ENCODE results near the gene AMOTL2.

AMOTL2 gene

DNA sequence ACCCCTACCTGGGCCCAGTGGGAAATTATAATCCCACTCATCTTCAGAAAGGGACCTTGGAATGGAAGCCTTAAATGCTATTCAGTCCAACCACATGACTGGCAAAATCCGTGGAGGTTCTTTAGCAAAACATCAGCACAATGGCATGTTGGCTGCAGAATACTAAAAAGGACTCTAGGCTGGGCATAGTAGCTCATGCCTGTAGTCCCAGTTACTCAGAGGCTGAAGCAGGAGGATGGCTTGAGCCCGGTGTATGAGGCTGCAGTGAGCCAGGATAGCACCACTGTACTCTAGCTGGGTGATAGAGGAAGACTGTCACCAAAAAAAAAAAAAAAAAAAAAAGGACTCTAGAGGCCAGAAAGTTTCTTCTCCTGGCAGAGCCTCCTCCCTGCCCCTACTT, 63.0 kb downstream of the AMOTL2 start:
- Histone ChIP-seq H3K27me3 (ENCODE audit: control insufficient read depth in 1 of 2, insufficient read depth in 2 of 2, low read length in 2 of 2) (peaks cover 7 to 16% of the 10 kb centered on the region in 2 donors), H3K4me3 (ENCODE audit: low read depth in 1 of 2, low read length in 2 of 2) (no peak overlapping the region), H3K9ac (ENCODE audit: low read depth in 1 of 2, low read length in 2 of 2) (no peak overlapping the region), H3K36me3 (ENCODE audit: control insufficient read depth in 1 of 2, insufficient read depth in 2 of 2, low read length in 2 of 2) (no peaks in the 10 kb centered on the region), H3K9me3 (ENCODE audit: control insufficient read depth in 1 of 2, low read length in 2 of 2) (no peaks in the 10 kb centered on the region), H3K27ac (ENCODE audit: low read depth, low read length) (no peak overlapping the region), H3K4me1 (ENCODE audit: control insufficient read depth in 1 of 2, insufficient read depth in 2 of 2, low read length in 2 of 2) (peaks cover 46 to 52% of the 10 kb centered on the region in 2 donors)

DNA sequence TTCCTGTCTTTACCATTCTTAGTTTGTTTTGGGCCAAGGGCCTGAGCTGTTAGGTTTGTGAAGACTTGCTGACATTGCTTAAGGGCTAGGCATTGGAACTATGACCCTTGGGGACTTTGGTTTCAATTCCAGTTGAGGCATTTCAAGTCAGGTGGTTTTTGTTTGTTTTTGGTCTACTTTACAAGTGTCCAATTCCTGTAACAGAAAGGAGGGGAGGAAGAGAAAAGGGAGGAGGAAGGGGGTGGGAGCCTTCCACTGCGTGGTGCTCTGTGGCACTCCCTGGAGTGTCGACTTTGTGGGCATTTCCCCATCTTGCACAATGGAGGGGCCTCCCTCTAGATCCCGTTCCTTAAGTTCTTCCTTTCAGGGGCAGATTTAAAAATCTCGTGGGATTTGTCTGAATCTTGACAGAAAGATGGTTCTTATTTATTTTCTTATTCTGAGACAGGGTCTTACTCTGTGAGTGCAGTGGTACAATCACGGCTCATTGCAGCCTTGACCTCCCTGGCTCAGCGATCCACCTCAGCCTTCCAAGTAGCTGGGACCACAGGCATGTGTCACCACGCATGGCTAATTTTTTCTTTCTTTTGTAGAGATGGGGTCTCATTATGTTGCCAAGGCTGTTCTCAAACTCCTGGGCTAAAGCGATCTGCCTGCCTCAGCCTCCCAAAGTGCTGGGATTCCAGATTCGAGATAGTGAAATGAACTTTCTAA, 64.1 kb downstream of the AMOTL2 start:
- Histone ChIP-seq H3K27ac (ENCODE audit: low read depth, low read length) (no peak overlapping the region), H3K36me3 (ENCODE audit: control insufficient read depth in 1 of 2, insufficient read depth in 2 of 2, low read length in 2 of 2) (no peaks in the 10 kb centered on the region), H3K4me1 (ENCODE audit: control insufficient read depth in 1 of 2, insufficient read depth in 2 of 2, low read length in 2 of 2) (peaks cover 46 to 52% of the 10 kb centered on the region in 2 donors), H3K9ac (ENCODE audit: low read depth in 1 of 2, low read length in 2 of 2) (no peak overlapping the region), H3K4me3 (ENCODE audit: low read depth in 1 of 2, low read length in 2 of 2) (no peak overlapping the region), H3K27me3 (ENCODE audit: control insufficient read depth in 1 of 2, insufficient read depth in 2 of 2, low read length in 2 of 2) (peaks cover 7 to 16% of the 10 kb centered on the region in 2 donors), H3K9me3 (ENCODE audit: control insufficient read depth in 1 of 2, low read length in 2 of 2) (no peaks in the 10 kb centered on the region)

DNA sequence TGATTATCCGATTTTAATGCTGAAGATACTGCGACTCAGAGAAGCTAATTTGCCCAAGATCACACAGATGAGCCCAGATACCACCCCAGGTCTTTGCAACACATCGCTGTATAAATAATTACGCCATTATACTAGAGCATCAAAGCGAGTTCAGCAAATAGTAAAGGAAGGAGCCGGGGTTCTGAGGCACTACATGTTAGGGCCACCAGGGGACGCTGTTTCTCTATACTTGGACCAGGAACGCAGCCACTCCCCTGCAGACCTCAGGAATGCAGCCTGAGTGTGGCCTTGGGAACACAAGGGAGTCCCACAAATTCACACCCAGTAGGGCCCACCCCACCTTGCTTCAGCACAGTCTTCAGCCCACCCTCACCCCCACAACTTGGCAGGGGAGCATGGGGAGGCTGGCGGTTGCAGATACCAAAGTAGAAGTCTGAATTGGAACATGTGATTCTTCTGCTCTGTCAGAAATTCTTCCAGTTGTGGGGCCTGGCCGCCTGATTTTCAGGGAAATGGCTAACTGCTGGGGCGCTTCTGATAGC, 65.8 kb downstream of the AMOTL2 start:
- Histone ChIP-seq H3K27ac (ENCODE audit: low read depth, low read length) (no peak overlapping the region), H3K36me3 (ENCODE audit: control insufficient read depth in 1 of 2, insufficient read depth in 2 of 2, low read length in 2 of 2) (no peaks in the 10 kb centered on the region), H3K4me3 (ENCODE audit: low read depth in 1 of 2, low read length in 2 of 2) (peak overlapping the region in 1 of 2 donors; percentile 24), H3K9ac (ENCODE audit: low read depth in 1 of 2, low read length in 2 of 2) (no peak overlapping the region), H3K9me3 (ENCODE audit: control insufficient read depth in 1 of 2, low read length in 2 of 2) (no peaks in the 10 kb centered on the region), H3K4me1 (ENCODE audit: control insufficient read depth in 1 of 2, insufficient read depth in 2 of 2, low read length in 2 of 2) (peaks cover 36 to 38% of the 10 kb centered on the region in 2 donors), H3K27me3 (ENCODE audit: control insufficient read depth in 1 of 2, insufficient read depth in 2 of 2, low read length in 2 of 2) (peaks cover 5 to 7% of the 10 kb centered on the region in 2 donors)

DNA sequence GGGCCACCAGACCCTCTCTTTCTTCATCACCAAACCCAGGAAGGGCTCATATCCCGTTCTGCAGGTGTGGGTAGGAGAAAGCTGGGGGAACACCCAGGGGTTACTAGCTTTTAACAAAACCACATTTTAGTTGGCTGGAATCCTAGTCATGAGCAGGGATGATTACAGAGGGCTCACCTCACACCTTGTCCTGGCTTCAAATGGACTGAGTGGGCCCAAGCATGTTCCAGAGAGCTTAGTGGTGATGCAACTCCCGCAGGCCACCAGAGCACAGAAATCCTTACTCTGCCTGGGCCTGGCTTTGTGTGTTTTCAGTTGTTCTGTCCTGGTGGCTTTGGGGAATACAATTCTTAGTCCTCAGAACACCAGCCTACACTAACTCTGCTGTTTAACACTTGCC, 66.8 kb downstream of the AMOTL2 start:
- Histone ChIP-seq H3K4me1 (ENCODE audit: control insufficient read depth in 1 of 2, insufficient read depth in 2 of 2, low read length in 2 of 2) (peaks cover 33 to 36% of the 10 kb centered on the region in 2 donors), H3K9ac (ENCODE audit: low read depth in 1 of 2, low read length in 2 of 2) (no peak overlapping the region), H3K27ac (ENCODE audit: low read depth, low read length) (no peak overlapping the region)

DNA sequence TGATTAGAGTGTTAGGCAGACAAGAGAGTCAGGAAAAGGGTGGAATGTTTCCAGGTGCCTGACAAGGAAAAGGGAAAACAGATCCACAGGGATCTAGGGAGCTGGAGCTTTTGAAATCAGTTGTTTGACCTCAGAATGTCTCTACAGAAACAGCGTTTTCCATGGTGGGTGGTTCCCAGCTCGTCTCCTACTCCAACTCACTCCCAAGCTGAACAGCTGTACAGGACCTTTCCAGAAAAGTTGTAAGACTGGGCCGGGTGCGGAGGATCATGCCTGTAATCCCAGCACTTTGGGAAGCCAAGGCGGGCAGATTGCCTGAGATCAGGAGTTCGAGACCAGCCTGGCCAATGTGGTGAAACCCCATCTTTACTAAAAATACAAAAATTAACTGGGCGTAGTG, 67.9 kb downstream of the AMOTL2 start:
- Histone ChIP-seq H3K4me1 (ENCODE audit: control insufficient read depth in 1 of 2, insufficient read depth in 2 of 2, low read length in 2 of 2) (peaks cover 25% of the 10 kb centered on the region in 2 donors), H3K9me3 (ENCODE audit: control insufficient read depth in 1 of 2, low read length in 2 of 2) (no peaks in the 10 kb centered on the region), H3K27me3 (ENCODE audit: control insufficient read depth in 1 of 2, insufficient read depth in 2 of 2, low read length in 2 of 2) (peaks cover 0 to 7% of the 10 kb centered on the region in 2 donors), H3K36me3 (ENCODE audit: control insufficient read depth in 1 of 2, insufficient read depth in 2 of 2, low read length in 2 of 2) (no peaks in the 10 kb centered on the region), H3K4me3 (ENCODE audit: low read depth in 1 of 2, low read length in 2 of 2) (no peak overlapping the region), H3K9ac (ENCODE audit: low read depth in 1 of 2, low read length in 2 of 2) (no peak overlapping the region), H3K27ac (ENCODE audit: low read depth, low read length) (no peak overlapping the region)

More for the DNA sequence above, 66.8 kb downstream of the AMOTL2 start:
- no peaks in the 10 kb centered on the region for H3K36me3 ChIP-seq (ENCODE audit: control insufficient read depth in 1 of 2, insufficient read depth in 2 of 2, low read length in 2 of 2)
- no peaks in the 10 kb centered on the region for H3K9me3 ChIP-seq (ENCODE audit: control insufficient read depth in 1 of 2, low read length in 2 of 2)
- H3K27me3 ChIP-seq (ENCODE audit: control insufficient read depth in 1 of 2, insufficient read depth in 2 of 2, low read length in 2 of 2): peaks cover 4 to 7% of the 10 kb centered on the region in 2 donors
- no peak overlapping the region for H3K4me3 ChIP-seq (ENCODE audit: low read depth in 1 of 2, low read length in 2 of 2)

All from duodenal mucosa (tissue), 2 donors.